Progenitor cell of endocrine pancreas (in vitro differentiated cells): ENCODE measurements around the gene RAF1. TPM values are rescaled to one million over a fixed set of nuclear protein-coding genes. Genes with fewer than 3 reads are reported as not detected.

Source experiments
- DNase-seq: peaks from one replicate; pipeline ENCODE4 v3.0.0; 2021; ENCODE audit warnings: low spot score; ENCODE audit not compliant: unreplicated experiment
- H3K27ac Mint-ChIP-seq: 2 replicates; pipeline ENCODE4 v1.8.0; 2021; ENCODE audit warnings: mild to moderate bottlenecking, moderate library complexity, mixed read lengths
- H3K27me3 Mint-ChIP-seq: 2 replicates; pipeline ENCODE4 v1.8.0; 2021; ENCODE audit warnings: mixed read lengths
- H3K36me3 Mint-ChIP-seq: 2 replicates; pipeline ENCODE4 v1.8.0; 2022; ENCODE audit warnings: mixed read lengths; ENCODE audit not compliant: insufficient read depth
- H3K4me1 Mint-ChIP-seq: 2 replicates; pipeline ENCODE4 v1.8.0; 2021; ENCODE audit warnings: low read depth, mixed read lengths
- H3K4me3 Mint-ChIP-seq: 2 replicates; pipeline ENCODE4 v1.8.0; 2021; ENCODE audit warnings: low read depth, mild to moderate bottlenecking, moderate library complexity, mixed read lengths
- H3K9me3 Mint-ChIP-seq: 2 replicates; pipeline ENCODE4 v1.8.0; 2021; ENCODE audit warnings: low read depth, mixed read lengths
- CTCF ChIP-seq: fragments of 200-600 bp; sonication (generic); IDR thresholded peaks from one replicate; pipeline ENCODE4 v1.5.0; 2021; ENCODE audit warnings: antibody characterized with exemption, mild to moderate bottlenecking; ENCODE audit not compliant: unreplicated experiment
- total RNA-seq: library from RNA; stranded (reverse); gene quantifications from 2 replicates; pipeline ENCODE4 v1.2.1, GENCODE V29; 2021

Gene RAF1
- total RNA-seq, 1 donor from 2014 or later, result 135 TPM

GRCh38 chr3:12585970-12586369, 77.9 kb downstream of the RAF1 start:
- Mint-ChIP-seq H3K4me3 (no peak overlapping the region), H3K36me3 (peaks cover 20% of the 10 kb centered on the region), H3K27me3 (no peaks in the 10 kb centered on the region), H3K27ac (no peak overlapping the region), H3K9me3 (no peaks in the 10 kb centered on the region), H3K4me1 (no peaks in the 10 kb centered on the region)
- no peak for TF ChIP-seq CTCF
- no peak for DNase-seq

- Mint-ChIP-seq H3K36me3 (peaks cover 21% of the 10 kb centered on the region), H3K4me1 (no peaks in the 10 kb centered on the region), H3K27me3 (no peaks in the 10 kb centered on the region), H3K9me3 (no peaks in the 10 kb centered on the region), H3K4me3 (no peak overlapping the region), H3K27ac (peak overlapping the region; percentile 60)
- no peak for TF ChIP-seq CTCF
- no peak for DNase-seq
These were observed 78.7 kb downstream of the RAF1 start for GRCh38 chr3:12585181-12585580.

DNA sequence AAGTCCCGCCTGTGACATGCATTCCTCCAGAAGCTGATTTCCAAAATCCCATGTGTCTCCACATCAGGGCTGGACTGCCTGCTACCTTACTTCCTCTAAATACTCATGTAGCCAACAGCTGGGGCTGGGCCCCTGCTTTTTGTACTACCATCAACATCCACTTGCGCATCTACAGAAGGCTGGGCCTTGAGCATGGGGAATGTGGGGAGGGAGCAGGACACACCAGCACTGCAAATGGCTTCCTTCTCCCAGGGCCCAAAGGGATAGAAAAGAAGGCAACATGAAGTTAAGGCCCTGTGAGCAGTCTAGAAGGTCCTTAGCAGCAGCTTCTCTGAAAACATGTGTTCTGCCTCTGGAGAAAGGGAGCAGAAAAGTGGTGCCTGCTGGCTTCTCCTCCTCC, 79.8 kb downstream of the RAF1 start:
- Mint-ChIP-seq H3K9me3 (no peaks in the 10 kb centered on the region), H3K4me1 (no peaks in the 10 kb centered on the region), H3K27ac (no peak overlapping the region), H3K36me3 (peaks cover 24% of the 10 kb centered on the region), H3K27me3 (no peaks in the 10 kb centered on the region), H3K4me3 (no peak overlapping the region)
- TF ChIP-seq CTCF, result no peak
- no peak for DNase-seq

DNA sequence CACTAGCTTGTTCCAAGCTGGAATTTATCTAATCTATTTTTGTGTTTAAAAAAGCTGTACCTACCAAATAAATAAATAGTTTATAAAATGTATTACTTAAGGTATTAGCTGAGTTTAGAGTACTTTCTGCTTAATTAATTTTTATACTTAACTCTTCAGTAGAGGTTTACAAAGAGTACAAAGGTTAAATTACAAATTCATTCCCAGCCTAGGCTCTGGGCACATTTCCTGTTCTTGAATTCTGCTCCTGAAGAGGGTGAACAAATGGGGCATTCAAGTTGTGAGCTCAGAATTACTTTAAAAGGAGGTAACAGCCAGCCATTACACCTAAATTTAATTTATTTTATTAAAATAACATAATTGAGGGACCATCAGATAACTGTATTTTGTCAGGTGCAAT, 80.6 kb downstream of the RAF1 start:
- peaks cover 22% of the 10 kb centered on the region for H3K36me3 Mint-ChIP-seq
- no peaks in the 10 kb centered on the region for H3K9me3 Mint-ChIP-seq
- H3K27ac Mint-ChIP-seq, result no peak overlapping the region
- no peak overlapping the region for H3K4me3 Mint-ChIP-seq
- TF ChIP-seq CTCF, result no peak
- no peak for DNase-seq
- H3K4me1 Mint-ChIP-seq, result no peaks in the 10 kb centered on the region
- H3K27me3 Mint-ChIP-seq, result no peaks in the 10 kb centered on the region

- Mint-ChIP-seq H3K9me3 (no peaks in the 10 kb centered on the region), H3K36me3 (peaks cover 22% of the 10 kb centered on the region), H3K4me1 (no peaks in the 10 kb centered on the region), H3K27me3 (no peaks in the 10 kb centered on the region), H3K4me3 (no peak overlapping the region), H3K27ac (peak overlapping the region; percentile 9)
- no peak for DNase-seq
- TF ChIP-seq CTCF, result no peak
These were observed 81.2 kb downstream of the RAF1 start for GRCh38 chr3:12582730-12583129.
